D341Med (cell line): ENCODE measurements around the gene E2F7.

Experiments
- DNase-seq: peaks from one replicate; pipeline ENCODE4 v3.0.0; 2012; ENCODE audit warnings: low spot score

The E2F7 gene

GRCh38 chr12:77019920-77020319, 45.4 kb downstream of the E2F7 start:
- no peak for DNase-seq

- no peak for DNase-seq
These were observed 48.8 kb downstream of the E2F7 start for GRCh38 chr12:77016606-77017005.

DNA sequence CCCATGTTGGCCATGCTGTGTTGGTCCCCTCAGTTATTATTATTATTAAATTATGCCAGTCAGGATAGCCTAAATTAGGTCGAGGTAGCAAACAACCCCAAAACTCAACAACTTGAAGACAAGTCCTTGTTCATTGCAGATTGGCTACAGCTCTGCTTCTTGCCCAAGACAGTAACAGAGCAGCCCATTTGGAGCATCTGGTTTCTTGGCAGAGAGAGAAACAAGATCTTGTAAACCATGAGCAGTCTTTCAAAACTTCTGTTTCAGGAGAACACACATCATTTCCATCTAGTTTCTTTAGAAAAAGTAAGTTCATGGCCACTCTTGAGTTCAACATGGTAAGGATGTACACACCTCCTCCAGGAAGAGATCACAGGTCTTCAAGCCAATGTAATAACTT, 52.3 kb downstream of the E2F7 start:
- DNase-seq: no peak

DNA sequence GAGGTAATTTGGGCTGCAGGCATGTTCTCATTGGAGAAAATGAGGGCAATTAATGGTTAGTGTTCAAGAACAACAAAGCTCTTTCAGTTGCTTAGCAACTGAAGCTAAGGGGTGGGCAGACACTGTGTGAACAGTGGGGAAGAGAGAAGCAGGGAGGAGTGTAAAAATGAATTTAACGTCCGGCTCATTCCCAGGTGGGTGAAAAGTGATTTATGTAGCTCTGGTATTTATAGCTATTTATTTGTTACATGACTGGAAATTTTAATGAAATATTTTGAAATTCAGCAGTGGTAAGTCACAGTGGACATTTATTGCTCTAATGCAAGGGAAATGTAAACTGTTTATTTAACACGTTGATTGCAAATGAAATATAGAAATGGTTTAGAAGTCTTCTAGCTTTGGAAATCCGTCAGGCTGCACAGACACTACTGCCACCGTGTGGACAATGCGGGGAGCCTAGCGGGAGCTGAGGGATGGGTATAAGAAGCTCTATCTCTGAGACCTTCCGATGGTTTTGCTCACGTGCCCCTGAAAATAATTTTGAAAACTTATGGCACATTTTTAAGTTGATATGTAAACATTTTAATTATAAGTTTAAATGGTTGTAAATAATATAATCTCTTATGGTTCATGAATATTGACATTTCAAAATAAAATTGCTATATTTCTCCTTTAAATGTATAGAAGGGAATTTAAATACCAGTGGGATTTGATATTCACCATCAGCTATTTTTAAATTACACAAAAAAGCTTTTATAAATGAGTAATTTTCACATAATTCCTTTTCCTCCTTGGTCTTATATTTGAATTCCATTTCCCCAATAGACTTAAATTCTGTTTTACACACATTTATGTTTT, 54.4 kb downstream of the E2F7 start:
- peak; percentile 82 for DNase-seq

GRCh38 chr12:77007476-77007875, 57.9 kb downstream of the E2F7 start:
- no peak for DNase-seq

- DNase-seq: no peak
These were observed 59.7 kb downstream of the E2F7 start for GRCh38 chr12:77005611-77006098.

- DNase-seq: no peak
These were observed 61.5 kb downstream of the E2F7 start for GRCh38 chr12:77003914-77004313.

GRCh38 chr12:77003246-77003645, 62.1 kb downstream of the E2F7 start:
- no peak for DNase-seq

GRCh38 chr12:77002382-77002781, 63.0 kb downstream of the E2F7 start:
- no peak for DNase-seq

- no peak for DNase-seq
These were observed 64.1 kb downstream of the E2F7 start for GRCh38 chr12:77001276-77001675.

DNA sequence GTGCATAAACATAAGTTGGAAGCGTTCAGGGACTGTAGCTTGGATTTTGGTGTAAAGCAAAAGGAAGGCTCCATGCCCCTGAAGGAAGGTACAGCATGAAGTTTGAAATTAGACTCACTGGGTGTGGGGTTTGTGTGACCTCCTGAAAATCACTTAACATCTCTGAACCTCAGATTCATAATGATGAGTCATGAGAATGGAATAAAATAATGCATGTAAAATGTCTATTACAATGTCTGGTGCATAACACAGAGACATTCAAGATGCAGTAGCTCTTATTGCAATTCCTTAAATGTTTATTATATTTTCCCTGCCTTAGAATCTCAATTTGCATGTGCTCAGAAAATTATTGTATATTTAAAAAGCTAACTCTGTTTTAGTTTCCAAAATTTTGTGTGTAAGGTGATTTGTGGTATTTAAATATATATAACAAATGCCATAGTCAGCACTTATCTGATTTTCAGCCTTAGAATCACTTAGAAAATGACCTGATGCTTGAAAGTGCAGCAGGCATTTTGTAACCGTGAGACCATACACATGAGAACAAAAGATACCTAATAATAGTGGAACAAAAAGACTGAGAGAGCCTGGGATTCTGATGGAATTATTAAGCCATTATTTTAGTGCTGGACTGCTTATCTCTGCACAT, 66.3 kb downstream of the E2F7 start:
- no peak for DNase-seq

GRCh38 chr12:76998386-76998785, 67.0 kb downstream of the E2F7 start:
- no peak for DNase-seq

GRCh38 chr12:76997011-76997780, 68.2 kb downstream of the E2F7 start:
- DNase-seq: no peak

GRCh38 chr12:76990716-76991115, 74.7 kb downstream of the E2F7 start:
- DNase-seq: no peak

DNA sequence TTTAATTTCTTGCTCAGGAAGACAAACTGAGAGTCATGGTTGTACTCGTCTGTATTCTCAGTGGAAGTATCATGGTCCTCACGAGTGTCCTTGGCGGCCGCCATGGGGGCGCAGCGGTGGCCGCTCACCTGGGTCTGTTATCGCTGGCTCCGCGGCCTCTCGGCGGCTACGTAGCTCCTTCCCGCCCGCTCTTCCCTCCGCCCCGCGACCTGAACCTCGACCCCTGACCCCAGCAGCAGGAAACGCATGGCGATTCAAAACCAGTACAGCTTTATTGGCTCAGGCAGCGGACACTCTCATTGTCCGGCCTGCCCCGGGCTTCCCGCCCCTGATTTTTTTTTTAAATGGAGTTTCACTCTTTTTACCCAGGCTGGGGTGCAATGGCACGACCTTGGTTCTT, 80.8 kb downstream of the E2F7 start:
- DNase-seq: no peak

GRCh38 chr12:76983420-76983819, 81.9 kb downstream of the E2F7 start:
- no peak for DNase-seq

GRCh38 chr12:76980196-76980595, 85.2 kb downstream of the E2F7 start:
- no peak for DNase-seq

- no peak for DNase-seq
These were observed 88.5 kb downstream of the E2F7 start for GRCh38 chr12:76976777-76977382.
